ENCODE measurements around the gene STT3B.

The STT3B gene

GRCh38 chr3:31670136-31670535, 137.4 kb downstream of the STT3B start:
- H3K4me3 ChIP-seq (ENCODE audit: low read depth, low read length): no peak overlapping the region
- TF ChIP-seq, protein P1, sequence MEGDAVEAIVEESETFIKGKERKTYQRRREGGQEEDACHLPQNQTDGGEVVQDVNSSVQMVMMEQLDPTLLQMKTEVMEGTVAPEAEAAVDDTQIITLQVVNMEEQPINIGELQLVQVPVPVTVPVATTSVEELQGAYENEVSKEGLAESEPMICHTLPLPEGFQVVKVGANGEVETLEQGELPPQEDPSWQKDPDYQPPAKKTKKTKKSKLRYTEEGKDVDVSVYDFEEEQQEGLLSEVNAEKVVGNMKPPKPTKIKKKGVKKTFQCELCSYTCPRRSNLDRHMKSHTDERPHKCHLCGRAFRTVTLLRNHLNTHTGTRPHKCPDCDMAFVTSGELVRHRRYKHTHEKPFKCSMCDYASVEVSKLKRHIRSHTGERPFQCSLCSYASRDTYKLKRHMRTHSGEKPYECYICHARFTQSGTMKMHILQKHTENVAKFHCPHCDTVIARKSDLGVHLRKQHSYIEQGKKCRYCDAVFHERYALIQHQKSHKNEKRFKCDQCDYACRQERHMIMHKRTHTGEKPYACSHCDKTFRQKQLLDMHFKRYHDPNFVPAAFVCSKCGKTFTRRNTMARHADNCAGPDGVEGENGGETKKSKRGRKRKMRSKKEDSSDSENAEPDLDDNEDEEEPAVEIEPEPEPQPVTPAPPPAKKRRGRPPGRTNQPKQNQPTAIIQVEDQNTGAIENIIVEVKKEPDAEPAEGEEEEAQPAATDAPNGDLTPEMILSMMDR (IDR thresholded peaks at IDR 0.05; ENCODE audit: borderline replicate concordance, insufficient read depth, low read depth, low read length): no peak

DNA sequence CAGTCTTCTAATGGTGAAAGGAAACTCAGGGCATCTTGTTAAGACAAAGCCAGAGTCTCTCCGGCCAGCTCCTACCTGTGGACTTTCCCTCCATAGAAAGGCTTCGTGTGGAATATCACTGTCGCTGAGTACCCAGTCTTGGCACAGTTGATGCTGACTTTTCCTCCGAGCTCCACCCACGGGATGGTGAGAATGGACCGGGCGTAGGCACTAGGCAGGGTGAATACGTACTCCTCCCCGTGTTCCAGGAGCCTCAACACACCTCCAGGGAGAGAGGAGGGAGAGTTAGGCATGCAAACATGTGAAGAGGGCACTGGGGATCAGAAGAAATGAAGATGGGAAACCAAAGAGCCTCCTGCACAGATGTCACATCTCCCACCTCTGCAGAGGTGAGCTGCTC, 138.0 kb downstream of the STT3B start:
- TF ChIP-seq, protein P1 (IDR thresholded peaks at IDR 0.05; ENCODE audit: borderline replicate concordance, insufficient read depth, low read depth, low read length): no peak
- H3K4me3 ChIP-seq (ENCODE audit: low read depth, low read length): no peak overlapping the region

DNA sequence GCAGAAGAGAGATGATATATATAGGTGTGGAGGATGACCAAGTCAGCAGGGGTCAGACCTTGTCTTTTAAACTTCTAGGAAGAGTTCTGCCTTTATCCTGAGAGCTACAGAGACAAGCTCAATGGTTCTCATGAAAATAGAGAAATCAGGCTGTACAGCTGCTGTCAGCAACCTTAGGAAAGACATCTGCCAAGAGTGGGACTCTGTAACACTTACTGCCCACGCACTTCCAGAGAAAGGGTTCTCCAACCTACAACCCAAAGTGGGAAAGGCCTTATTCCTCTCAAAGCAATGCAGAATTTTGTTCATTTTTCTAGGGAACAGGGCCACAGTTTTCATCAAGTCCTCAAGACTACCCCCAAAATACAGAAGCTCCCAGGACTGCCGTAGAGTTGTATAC, 138.7 kb downstream of the STT3B start:
- no peak overlapping the region for H3K4me3 ChIP-seq (ENCODE audit: low read depth, low read length)
- TF ChIP-seq, protein P1 (IDR thresholded peaks at IDR 0.05; ENCODE audit: borderline replicate concordance, insufficient read depth, low read depth, low read length): no peak

DNA sequence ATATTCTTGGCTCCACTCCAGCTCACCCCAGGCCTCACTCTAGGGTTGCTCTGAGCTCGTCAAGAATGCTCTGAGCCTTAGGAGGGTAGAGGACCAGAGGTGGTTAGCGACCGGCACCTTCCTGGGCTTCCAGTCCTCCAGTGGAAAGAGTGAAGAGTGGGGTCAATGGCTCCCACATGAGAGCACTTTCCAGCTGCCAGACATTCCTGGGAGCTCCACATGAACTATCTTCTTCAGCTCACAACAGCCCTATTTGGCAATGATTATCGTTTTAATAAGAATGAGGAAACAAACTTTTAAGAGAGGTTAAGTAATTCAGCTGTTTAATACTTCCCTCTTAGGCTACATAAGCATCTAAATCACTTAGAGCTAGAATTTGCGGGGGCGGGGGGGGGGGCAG, 139.3 kb downstream of the STT3B start:
- TF ChIP-seq, protein P1 (IDR thresholded peaks at IDR 0.05; ENCODE audit: borderline replicate concordance, insufficient read depth, low read depth, low read length): no peak
- H3K4me3 ChIP-seq (ENCODE audit: low read depth, low read length): no peak overlapping the region

DNA sequence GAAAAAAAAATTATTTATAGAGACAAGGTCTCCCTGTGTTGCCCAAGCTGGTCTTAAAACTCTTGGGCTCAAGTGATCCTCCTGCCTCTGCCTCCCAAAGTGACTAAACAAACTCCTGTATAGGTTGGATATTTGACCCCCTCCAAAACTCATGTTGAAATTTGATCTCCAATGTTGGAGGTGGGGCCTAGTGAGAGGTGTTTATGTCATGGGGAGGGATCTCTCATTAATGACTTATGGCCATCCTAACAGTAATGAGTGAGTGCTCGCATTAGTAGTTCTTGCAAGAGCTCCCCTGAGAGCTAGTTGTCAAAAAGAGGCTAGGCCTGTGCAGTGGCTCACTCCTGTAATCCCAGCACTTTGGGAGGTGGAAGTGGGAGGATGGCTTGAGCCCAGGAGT, 141.2 kb downstream of the STT3B start:
- no peak overlapping the region for H3K4me3 ChIP-seq (ENCODE audit: low read depth, low read length)
- TF ChIP-seq, protein P1 (IDR thresholded peaks at IDR 0.05; ENCODE audit: borderline replicate concordance, insufficient read depth, low read depth, low read length): no peak

GRCh38 chr3:31676556-31676955, 143.8 kb downstream of the STT3B start:
- H3K4me3 ChIP-seq (ENCODE audit: low read depth, low read length): no peak overlapping the region
- TF ChIP-seq, protein P1 (IDR thresholded peaks at IDR 0.05; ENCODE audit: borderline replicate concordance, insufficient read depth, low read depth, low read length): no peak

DNA sequence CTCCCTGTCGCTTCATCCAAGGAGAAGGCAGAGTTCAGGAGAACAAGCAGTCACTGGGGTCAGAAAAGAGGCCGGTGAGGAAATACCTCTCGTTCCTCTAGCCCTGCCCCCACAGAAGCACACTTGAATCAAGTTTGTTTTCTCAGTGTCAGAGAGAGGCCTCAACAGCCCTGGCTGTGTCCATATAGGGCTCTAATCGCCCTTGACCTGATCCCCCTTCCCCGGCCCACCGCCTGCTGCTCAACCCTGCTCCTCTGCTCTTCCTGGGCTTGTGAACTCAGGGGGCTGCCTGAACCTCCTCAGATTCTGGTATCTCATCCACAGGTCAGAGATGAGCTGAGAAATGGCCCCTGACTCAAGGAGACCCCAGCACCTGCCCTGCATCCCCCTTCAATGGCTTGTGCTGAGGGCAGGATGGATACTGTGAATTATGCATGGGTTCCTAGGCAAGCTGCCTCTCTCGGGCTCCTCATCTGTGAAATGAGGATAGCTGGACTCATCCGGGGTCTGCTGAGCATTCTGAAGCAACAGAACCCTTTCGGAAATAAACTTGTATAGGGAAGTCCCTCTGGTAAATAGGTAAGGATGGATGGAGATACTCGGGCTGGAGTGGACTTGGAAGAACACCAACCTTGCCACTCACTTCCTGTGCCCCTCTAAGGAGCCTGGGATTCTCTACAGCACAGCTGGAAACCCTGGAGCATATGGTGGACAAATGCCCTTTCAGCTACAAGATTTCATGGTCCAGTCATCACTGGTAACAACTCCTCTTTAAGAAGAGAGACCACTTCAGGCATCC, 147.5 kb downstream of the STT3B start:
- TF ChIP-seq, protein P1 (IDR thresholded peaks at IDR 0.05; ENCODE audit: borderline replicate concordance, insufficient read depth, low read depth, low read length): no peak
- H3K4me3 ChIP-seq (ENCODE audit: low read depth, low read length): no peak overlapping the region

Measured in GM12875 (cell line).